Naive thymus-derived CD4-positive, alpha-beta T cell (primary cell): ENCODE results near the gene SLC13A4. TPM values are rescaled to one million over a fixed set of nuclear protein-coding genes. Genes with fewer than 3 reads are reported as not detected.
"Not testable (repeated sequence)": the region's sequence is repeated elsewhere in the genome, so short reads cannot be mapped to it uniquely, and the experiment has no call there.

Experiments
- ATAC-seq: fragments of 150-1000 bp; cut with Tn5 transposase; 2 replicates; pipeline ENCODE4 v1.10.0; 2021; ENCODE audit warnings: mild to moderate bottlenecking, moderate library complexity
- CTCF ChIA-PET: fragments of 350-600 bp; sonication (Branson Sonifier 250); formaldehyde crosslinking; loops from one replicate; lab custom pipeline; 2021; ENCODE audit warnings: antibody characterized with exemption; lab: Charles Lee
- POLR2A ChIA-PET: fragments of 350-600 bp; sonication (Branson Sonifier 250); formaldehyde crosslinking; loops from one replicate; lab custom pipeline; 2021; ENCODE audit warnings: antibody characterized with exemption, inconsistent platforms; lab: Charles Lee
- DNase-seq, 9 donors: peaks; one replicate each; pipeline versions ENCODE4 v3.0.0 to v3.0.0-alpha.2; 2020 to 2022; ENCODE audit warnings: mixed read lengths in 1 of 9
- H3K27ac ChIP-seq: one replicate; pipeline ENCODE4 v1.7.0; 2013; ENCODE audit warnings: mild to moderate bottlenecking, low read depth, low read length, moderate library complexity
- H3K27me3 ChIP-seq, 2 donors: one replicate each; pipeline ENCODE4 v1.7.0; 2013; ENCODE audit warnings: low read length in 2 of 2, mild to moderate bottlenecking in 2 of 2, moderate library complexity in 2 of 2; ENCODE audit not compliant: control insufficient read depth in 2 of 2, insufficient read depth in 2 of 2
- H3K36me3 ChIP-seq, 3 experiments: 1 replicate in 2 of 3; 2 replicates in 1 of 3; pipeline ENCODE4 v1.7.0; 2013; ENCODE audit warnings: low read length in 3 of 3, mild to moderate bottlenecking in 3 of 3, moderate library complexity in 1 of 3; ENCODE audit not compliant: insufficient read depth in 3 of 3, control insufficient read depth in 2 of 3
- H3K4me1 ChIP-seq, 2 donors: one replicate each; pipeline ENCODE4 v1.7.0; 2013; ENCODE audit warnings: low read length in 2 of 2, mild to moderate bottlenecking in 2 of 2, moderate library complexity in 1 of 2; ENCODE audit not compliant: control insufficient read depth in 2 of 2, insufficient read depth in 2 of 2
- H3K4me3 ChIP-seq: 2 replicates; pipeline ENCODE4 v1.7.0; 2013; ENCODE audit warnings: mild to moderate bottlenecking, low read length
- H3K9me3 ChIP-seq, 3 experiments: 1 replicate in 2 of 3; 2 replicates in 1 of 3; pipeline ENCODE4 v1.7.0; 2013; ENCODE audit warnings: low read length in 3 of 3; ENCODE audit not compliant: control insufficient read depth in 2 of 3
- H3K27ac Mint-ChIP-seq, 9 donors: one replicate each; pipeline ENCODE4 v1.8.0; 2020 to 2022; ENCODE audit warnings: mixed read lengths in 9 of 9, mild to moderate bottlenecking in 8 of 9, moderate library complexity in 5 of 9, inconsistent platforms in 2 of 9
- H3K27me3 Mint-ChIP-seq, 5 donors: one replicate each; pipeline ENCODE4 v1.8.0; 2021 to 2022; ENCODE audit warnings: mixed read lengths in 5 of 5, mild to moderate bottlenecking in 1 of 5
- H3K36me3 Mint-ChIP-seq, 5 donors: one replicate each; pipeline ENCODE4 v1.8.0; 2020 to 2022; ENCODE audit warnings: mixed read lengths in 5 of 5, mild to moderate bottlenecking in 3 of 5, inconsistent platforms in 1 of 5
- H3K4me1 Mint-ChIP-seq, 7 donors: one replicate each; pipeline ENCODE4 v1.8.0; 2020 to 2022; ENCODE audit warnings: mixed read lengths in 7 of 7, mild to moderate bottlenecking in 3 of 7, inconsistent platforms in 1 of 7
- H3K4me3 Mint-ChIP-seq, 10 donors: one replicate each; pipeline ENCODE4 v1.8.0; 2020 to 2022; ENCODE audit warnings: mild to moderate bottlenecking in 10 of 10, mixed read lengths in 10 of 10, moderate library complexity in 6 of 10, inconsistent platforms in 2 of 10
- H3K9me3 Mint-ChIP-seq, 11 donors: one replicate each; pipeline ENCODE4 v1.8.0; 2020 to 2022; ENCODE audit warnings: mixed read lengths in 11 of 11, mild to moderate bottlenecking in 4 of 11, inconsistent platforms in 1 of 11, moderate library complexity in 1 of 11
- intact Hi-C, 2 donors: fragments of 100-400 bp; cut with micrococcal nuclease; formaldehyde crosslinking; loops; one replicate each; pipeline ENCODE4 v1.15.1; 2023
- polyA plus RNA-seq, 2 donors: library from polyadenylated mRNA; unstranded; fragments of 300-500 nt; fragmentation: Illumina TruSeq; gene quantifications; one replicate each; pipeline ENCODE4 v1.2.3, GENCODE V29; 2021
- total RNA-seq, 6 experiments: library from RNA in 5 of 6; stranded (reverse) in 5 of 6; gene quantifications; 1 replicate in 5 of 6; 2 replicates in 1 of 6; pipeline ENCODE4 v1.2.3 and lab custom pipeline; 2021 to 2026

Gene SLC13A4
- total and polyA plus RNA-seq, 7 experiments from 2014 or later, result 0.02 TPM; not detected in 6

GRCh38 chr7:135669774-135670173 is 58.2 kb downstream of the SLC13A4 start:
- ChIA-PET CTCF (no interaction called here), POLR2A (interaction anchor here (0.7 kb wide), 1 partner anchor 1020 kb away, joined by 3 read pairs; no protein-coding TSS in a partner anchor)
- Mint-ChIP-seq H3K4me3 (peak overlapping the region in 2 of 10 donors; percentile 24 to 26), H3K27me3 (no peaks in the 10 kb centered on the region), H3K4me1 (peaks cover 26 to 66% (median 61%) of the 10 kb centered on the region in 7 donors), H3K27ac (peak overlapping the region in 2 of 9 donors; percentile 2 to 32), H3K36me3 (peaks cover 10 to 35% (median 19%) of the 10 kb centered on the region in 5 donors), H3K9me3 (peaks cover 0 to 4% (median 0%) of the 10 kb centered on the region in 11 donors)
- peaks cover 0 to 12% (median 10%) of the 10 kb centered on the region in 3 experiments for H3K36me3 ChIP-seq
- DNase-seq (no peak), ATAC-seq (no peak)
- no peaks in the 10 kb centered on the region for H3K27me3 ChIP-seq
- no peaks in the 10 kb centered on the region for H3K9me3 ChIP-seq
- H3K27ac ChIP-seq, result no peak overlapping the region
- H3K4me3 ChIP-seq, result no peak overlapping the region
- intact Hi-C loops, result loop anchor here in 1 of 2 donors (10.0 kb wide), 1 partner anchor 1215 kb away; the partner anchor contains the start of gene AKR1B1
- H3K4me1 ChIP-seq, result no peaks in the 10 kb centered on the region

GRCh38 chr7:135668852-135669395 is 59.1 kb downstream of the SLC13A4 start:
- H3K27me3 ChIP-seq, H3K27me3 Mint-ChIP-seq, DNase-seq, H3K36me3 ChIP-seq, CTCF ChIA-PET, POLR2A ChIA-PET, H3K9me3 Mint-ChIP-seq, ATAC-seq, H3K27ac ChIP-seq, H3K4me3 ChIP-seq, H3K27ac Mint-ChIP-seq, H3K9me3 ChIP-seq, H3K4me1 ChIP-seq: not testable (repeated sequence)
- peak overlapping the region in 2 of 10 donors; percentile 11 to 12 for H3K4me3 Mint-ChIP-seq
- intact Hi-C loops, result loop anchor here in 1 of 2 donors (10.0 kb wide), 1 partner anchor 1214 kb away; the partner anchor contains the start of gene AKR1B1
- peaks cover 32 to 74% (median 67%) of the 10 kb centered on the region in 7 donors for H3K4me1 Mint-ChIP-seq
- H3K36me3 Mint-ChIP-seq, result peaks cover 4 to 27% (median 14%) of the 10 kb centered on the region in 5 donors

GRCh38 chr7:135667626-135668025 is 60.4 kb downstream of the SLC13A4 start:
- H3K27me3 Mint-ChIP-seq, CTCF ChIA-PET, H3K9me3 Mint-ChIP-seq, H3K27ac ChIP-seq, H3K27ac Mint-ChIP-seq, H3K4me3 ChIP-seq, ATAC-seq, H3K36me3 ChIP-seq, POLR2A ChIA-PET, H3K4me3 Mint-ChIP-seq, H3K27me3 ChIP-seq, DNase-seq, H3K9me3 ChIP-seq: not testable (repeated sequence)
- intact Hi-C loops, result loop anchor here in 1 of 2 donors (10.0 kb wide), 1 partner anchor 1213 kb away; the partner anchor contains the start of gene AKR1B1
- peaks cover 29 to 78% (median 69%) of the 10 kb centered on the region in 7 donors for H3K4me1 Mint-ChIP-seq
- peaks cover 6 to 11% of the 10 kb centered on the region in 2 donors for H3K4me1 ChIP-seq
- H3K36me3 Mint-ChIP-seq, result peaks cover 5 to 18% (median 14%) of the 10 kb centered on the region in 5 donors

- peaks cover 6 to 13% of the 10 kb centered on the region in 2 donors for H3K4me1 ChIP-seq
- no peak for DNase-seq
- ChIA-PET POLR2A (no interaction called here), CTCF (no interaction called here)
- no peak overlapping the region for H3K27ac ChIP-seq
- intact Hi-C loops, result loop anchor here in 1 of 2 donors (10.0 kb wide), 1 partner anchor 1212 kb away; the partner anchor contains the start of gene AKR1B1
- no peak for ATAC-seq
- Mint-ChIP-seq H3K27me3 (no peaks in the 10 kb centered on the region), H3K36me3 (peaks cover 5 to 19% (median 14%) of the 10 kb centered on the region in 5 donors), H3K4me1 (peaks cover 31 to 82% (median 70%) of the 10 kb centered on the region in 7 donors), H3K9me3 (peaks cover 0 to 4% (median 0%) of the 10 kb centered on the region in 11 donors), H3K27ac (no peak overlapping the region), H3K4me3 (peak overlapping the region in 3 of 10 donors; percentile 10 to 48 (median 40))
- no peaks in the 10 kb centered on the region for H3K9me3 ChIP-seq
- H3K27me3 ChIP-seq, result no peaks in the 10 kb centered on the region
- peaks cover 0 to 3% (median 0%) of the 10 kb centered on the region in 3 experiments for H3K36me3 ChIP-seq
- no peak overlapping the region for H3K4me3 ChIP-seq
These were observed 61.1 kb downstream of the SLC13A4 start for GRCh38 chr7:135666846-135667245.

- Mint-ChIP-seq H3K27ac (no peak overlapping the region), H3K9me3 (peaks cover 0 to 7% (median 0%) of the 10 kb centered on the region in 11 donors), H3K27me3 (no peaks in the 10 kb centered on the region), H3K36me3 (peaks cover 5 to 24% (median 14%) of the 10 kb centered on the region in 5 donors), H3K4me1 (peaks cover 36 to 82% (median 72%) of the 10 kb centered on the region in 7 donors), H3K4me3 (peak overlapping the region in 5 of 10 donors; percentile 10 to 48 (median 38))
- Histone ChIP-seq H3K9me3 (no peaks in the 10 kb centered on the region), H3K4me3 (no peak overlapping the region), H3K27ac (no peak overlapping the region), H3K27me3 (no peaks in the 10 kb centered on the region), H3K36me3 (peaks cover 0 to 3% (median 0%) of the 10 kb centered on the region in 3 experiments), H3K4me1 (peaks cover 6 to 15% of the 10 kb centered on the region in 2 donors)
- DNase-seq (no peak), ATAC-seq (no peak)
- ChIA-PET POLR2A (no interaction called here), CTCF (no interaction called here)
- intact Hi-C loops, result loop anchor here in 1 of 2 donors (10.0 kb wide), 1 partner anchor 1211 kb away; the partner anchor contains the start of gene AKR1B1
These were observed 61.8 kb downstream of the SLC13A4 start for GRCh38 chr7:135666156-135666555.

- peaks cover 36 to 74% (median 66%) of the 10 kb centered on the region in 7 donors for H3K4me1 Mint-ChIP-seq
- H3K27me3 Mint-ChIP-seq, result no peaks in the 10 kb centered on the region
- Histone ChIP-seq H3K27me3 (no peaks in the 10 kb centered on the region), H3K4me3 (no peak overlapping the region), H3K9me3 (no peaks in the 10 kb centered on the region), H3K36me3 (peaks cover 0 to 3% (median 0%) of the 10 kb centered on the region in 3 experiments), H3K4me1 (peaks cover 6 to 15% of the 10 kb centered on the region in 2 donors), H3K27ac (no peak overlapping the region)
- no peak for ATAC-seq
- CTCF ChIA-PET, result no interaction called here
- intact Hi-C loops, result loop anchor here in 1 of 2 donors (10.0 kb wide), 1 partner anchor 1210 kb away; the partner anchor contains the start of gene AKR1B1
- H3K36me3 Mint-ChIP-seq, result peaks cover 5 to 24% (median 13%) of the 10 kb centered on the region in 5 donors
- peaks cover 0 to 7% (median 0%) of the 10 kb centered on the region in 11 donors for H3K9me3 Mint-ChIP-seq
- no peak for DNase-seq
- peak overlapping the region in 5 of 10 donors; percentile 10 to 90 (median 42) for H3K4me3 Mint-ChIP-seq
- POLR2A ChIA-PET, result no interaction called here
- H3K27ac Mint-ChIP-seq, result peak overlapping the region in 1 of 9 donors; percentile 24
These were observed 62.9 kb downstream of the SLC13A4 start for GRCh38 chr7:135665042-135665441.
